Activated CD4-positive, alpha-beta T cell treated with anti-CD3 and anti-CD28 coated beads, Interleukin-10, Interleukin-2, amounts not matched to agents 100 ng/mL and 50 ng/mL, durations not matched to agents 16 hours and 8 hours (primary cell): ENCODE results near the gene GNG8.

Source experiments
- DNase-seq: peaks from one replicate; pipeline ENCODE4 v3.0.0-alpha.2; 2020

GNG8 gene

GRCh38 chr19:46600384-46601317 lies 35.4 kb downstream of the GNG8 start:
- DNase-seq = peak; percentile 96

GRCh38 chr19:46599716-46600373 lies 36.2 kb downstream of the GNG8 start:
- no peak for DNase-seq

DNA sequence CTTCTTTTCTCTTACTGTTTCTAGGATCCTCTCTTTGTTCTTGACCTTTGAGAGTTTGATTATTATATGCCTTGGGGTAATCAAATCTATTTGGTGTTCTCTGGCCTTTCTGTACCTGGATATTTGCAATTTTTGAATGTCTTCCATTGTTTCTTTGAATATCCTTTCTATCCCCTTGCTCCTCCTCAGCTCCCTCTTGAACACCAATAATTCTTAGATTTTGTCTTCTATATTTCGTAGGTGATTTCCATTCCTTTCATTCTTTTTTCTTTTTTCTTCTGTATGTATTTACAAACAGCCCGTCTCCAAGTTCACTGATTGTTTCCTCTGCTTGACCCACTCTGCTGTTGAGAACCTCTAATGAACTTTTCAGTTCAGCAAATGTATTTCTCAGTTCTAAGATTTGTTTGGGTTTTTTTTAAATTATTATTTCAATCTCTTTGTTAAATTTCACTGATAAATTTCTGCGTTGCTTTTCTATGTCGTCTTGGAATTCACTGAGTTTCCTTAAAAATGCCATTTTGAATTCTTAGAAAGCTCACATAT lies 37.6 kb downstream of the GNG8 start:
- DNase-seq = no peak

DNA sequence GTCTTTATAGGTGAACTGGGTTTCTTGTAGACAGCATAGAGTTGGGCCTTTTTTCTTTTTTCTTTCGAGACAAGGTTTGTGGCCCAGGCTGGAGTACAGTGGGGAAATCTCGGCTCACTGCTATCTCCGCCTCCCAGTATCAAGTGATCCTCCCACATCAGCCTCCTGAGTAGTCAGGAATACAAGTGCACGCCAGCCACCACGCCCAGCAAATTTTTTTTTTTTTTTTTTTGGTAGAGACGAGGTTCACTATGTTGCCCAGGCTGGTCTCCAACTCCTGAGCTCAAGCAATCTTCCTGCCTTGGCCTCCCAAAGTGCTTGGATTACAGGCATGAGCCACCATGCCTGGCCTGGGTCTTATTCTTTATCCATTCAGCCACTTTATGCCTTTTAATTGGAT lies 40.0 kb downstream of the GNG8 start:
- DNase-seq = no peak

- no peak for DNase-seq
These were observed 44.1 kb downstream of the GNG8 start for GRCh38 chr19:46591870-46592269.

DNA sequence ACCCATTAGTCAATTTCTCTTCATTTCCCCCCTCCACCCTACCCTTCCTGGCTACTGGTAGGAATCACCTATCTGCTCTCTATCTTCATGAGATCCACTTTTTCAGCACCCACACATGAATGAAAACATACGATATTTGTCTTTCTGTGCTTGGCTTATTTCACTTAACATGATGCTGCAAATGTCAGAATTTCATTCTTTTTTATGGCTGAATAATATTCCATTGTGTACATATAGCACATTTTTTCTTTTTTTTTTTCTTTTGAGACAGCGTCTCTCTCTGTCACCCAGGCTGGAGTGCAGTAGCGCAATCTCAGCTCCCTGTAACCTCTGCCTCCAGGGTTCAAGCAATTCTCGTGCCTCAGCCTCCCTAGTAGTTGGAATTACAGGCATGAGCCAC lies 44.7 kb downstream of the GNG8 start:
- no peak for DNase-seq

- DNase-seq = no peak
These were observed 48.1 kb downstream of the GNG8 start for GRCh38 chr19:46587861-46588260.

- DNase-seq = no peak
These were observed 49.7 kb downstream of the GNG8 start for GRCh38 chr19:46586294-46586693.

DNA sequence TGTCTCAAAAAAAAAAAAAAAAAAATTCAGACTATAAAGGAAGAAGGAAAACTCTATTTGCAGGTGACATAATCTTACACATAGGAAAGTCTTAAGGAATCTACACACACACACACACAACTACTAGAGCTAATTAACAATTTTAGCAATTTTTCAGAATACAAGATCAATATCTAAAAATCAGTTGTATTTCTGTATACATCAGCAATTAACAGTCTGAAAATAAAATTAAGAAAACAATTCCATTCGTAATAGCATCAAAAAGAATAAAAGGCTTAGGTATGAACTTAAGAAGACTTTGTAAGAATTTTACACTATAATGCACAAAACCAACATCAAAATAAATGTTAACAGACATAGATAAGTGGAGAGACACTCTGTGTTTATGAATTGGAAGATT lies 50.5 kb downstream of the GNG8 start:
- DNase-seq = no peak
